ENCODE data around the gene F8.
"Not testable (repeated sequence)": the region's sequence is repeated elsewhere in the genome, so short reads cannot be mapped to it uniquely, and the experiment has no call there.

Gene F8

GRCh38 chrX:154908821-154909220 is 113.7 kb downstream of the F8 start:
- CTCF ChIA-PET = interaction anchor here (1.9 kb wide), 1 partner anchor 9 kb away, joined by 12 read pairs; no protein-coding TSS in a partner anchor
- Mint-ChIP-seq H3K27me3 (peaks cover 19% of the 10 kb centered on the region), H3K27ac (no peak overlapping the region), H3K36me3 (no peaks in the 10 kb centered on the region), H3K4me1 (no peaks in the 10 kb centered on the region), H3K9me3 (peaks cover 2% of the 10 kb centered on the region), H3K4me3 (no peak overlapping the region)
- no peak for DNase-seq

DNA sequence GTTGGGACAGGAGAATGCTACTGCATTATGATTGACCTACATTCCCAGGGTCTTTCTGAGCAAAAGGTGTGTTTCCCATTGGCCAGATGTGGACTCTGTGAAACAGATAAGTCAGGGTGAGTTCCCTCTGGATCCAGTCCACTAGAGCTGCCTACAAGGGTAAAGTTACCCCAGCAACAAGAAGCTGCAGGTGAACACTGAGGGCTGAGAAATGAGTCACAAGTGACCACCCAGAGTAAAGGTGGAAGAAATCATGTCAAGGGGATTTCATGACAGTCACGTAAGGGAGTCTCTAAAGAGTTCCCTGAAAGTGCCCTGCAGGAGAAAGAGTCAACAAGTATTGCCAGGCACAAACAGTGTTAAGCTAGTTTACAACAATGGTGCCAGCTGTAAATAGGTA is 120.1 kb downstream of the F8 start:
- Mint-ChIP-seq H3K36me3 (no peaks in the 10 kb centered on the region), H3K4me1 (no peaks in the 10 kb centered on the region), H3K27ac (no peak overlapping the region), H3K4me3 (no peak overlapping the region), H3K27me3 (peaks cover 23% of the 10 kb centered on the region), H3K9me3 (no peaks in the 10 kb centered on the region)
- DNase-seq = no peak
- CTCF ChIA-PET = no interaction called here

DNA sequence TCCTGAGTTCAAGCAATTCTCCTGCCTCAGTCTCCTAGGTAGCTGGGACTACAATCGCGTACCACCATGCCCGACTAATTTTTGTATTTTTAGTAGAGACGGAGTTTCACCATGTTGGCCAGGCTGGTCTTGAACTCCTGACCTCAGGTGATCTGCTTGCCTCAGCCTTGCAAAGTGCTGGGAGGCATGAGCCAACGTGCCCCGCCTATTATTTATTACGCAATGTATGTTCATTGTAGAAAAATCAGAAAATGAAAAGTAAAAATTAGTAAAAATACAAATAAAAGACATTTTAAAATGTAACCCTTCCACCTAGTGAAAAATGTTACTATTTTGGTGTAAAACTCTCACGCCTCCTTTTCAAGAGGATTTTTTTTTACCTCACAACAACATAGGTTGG is 122.2 kb downstream of the F8 start:
- no peaks in the 10 kb centered on the region for H3K4me1 Mint-ChIP-seq
- H3K9me3 Mint-ChIP-seq = no peaks in the 10 kb centered on the region
- CTCF ChIA-PET = interaction anchor here (0.7 to 1.2 kb wide), 2 partner anchors 17 to 90 kb away, joined by 3 read pairs; no protein-coding TSS in a partner anchor
- peaks cover 23% of the 10 kb centered on the region for H3K27me3 Mint-ChIP-seq
- no peaks in the 10 kb centered on the region for H3K36me3 Mint-ChIP-seq
- no peak overlapping the region for H3K4me3 Mint-ChIP-seq
- no peak for DNase-seq
- no peak overlapping the region for H3K27ac Mint-ChIP-seq

- peaks cover 6% of the 10 kb centered on the region for H3K4me1 Mint-ChIP-seq
- DNase-seq = no peak
- CTCF ChIA-PET = no interaction called here
- H3K27ac Mint-ChIP-seq = no peak overlapping the region
- no peaks in the 10 kb centered on the region for H3K27me3 Mint-ChIP-seq
- H3K9me3 Mint-ChIP-seq = no peaks in the 10 kb centered on the region
- no peak overlapping the region for H3K4me3 Mint-ChIP-seq
- peaks cover 4% of the 10 kb centered on the region for H3K36me3 Mint-ChIP-seq
Observed at GRCh38 chrX:154892296-154892695, 130.2 kb downstream of the F8 start.

DNA sequence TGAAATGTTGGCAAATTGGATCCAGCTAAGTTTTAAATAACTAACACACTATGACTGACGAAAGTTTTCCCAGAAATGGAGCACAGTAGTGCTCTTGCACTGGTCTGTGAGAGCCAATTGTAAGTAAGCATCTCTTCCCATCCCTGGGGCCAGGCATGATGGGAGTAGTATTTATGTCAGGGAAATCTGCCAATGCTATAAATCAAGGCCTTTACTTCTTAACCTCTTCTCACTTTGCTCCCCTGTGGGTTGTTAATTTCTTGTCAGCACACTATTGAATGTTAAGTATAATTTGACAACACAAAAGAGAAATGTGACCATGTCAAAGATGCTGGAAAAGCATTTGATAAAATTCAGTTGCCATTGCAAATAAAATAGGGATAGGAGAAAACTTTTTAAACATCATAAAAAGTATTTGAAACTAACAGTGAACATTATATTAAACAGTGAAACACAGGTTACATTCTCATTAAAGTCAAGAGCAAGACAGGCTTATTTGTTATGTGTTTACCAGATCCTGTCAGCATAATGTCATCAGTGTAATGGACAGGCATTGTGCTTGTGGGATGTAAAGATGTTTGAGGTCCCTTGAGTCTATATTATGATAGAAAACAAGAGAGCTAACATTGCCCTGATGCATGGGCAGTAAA is 131.4 kb downstream of the F8 start:
- no peaks in the 10 kb centered on the region for H3K27me3 Mint-ChIP-seq
- DNase-seq = no peak
- no peaks in the 10 kb centered on the region for H3K9me3 Mint-ChIP-seq
- H3K4me3 Mint-ChIP-seq = no peak overlapping the region
- CTCF ChIA-PET = no interaction called here
- H3K4me1 Mint-ChIP-seq = peaks cover 6% of the 10 kb centered on the region
- H3K36me3 Mint-ChIP-seq = peaks cover 4% of the 10 kb centered on the region
- no peak overlapping the region for H3K27ac Mint-ChIP-seq

GRCh38 chrX:154886789-154887221 is 135.7 kb downstream of the F8 start:
- H3K27me3 Mint-ChIP-seq, H3K9me3 Mint-ChIP-seq, CTCF ChIA-PET, H3K27ac Mint-ChIP-seq, H3K4me1 Mint-ChIP-seq, DNase-seq, H3K4me3 Mint-ChIP-seq, H3K36me3 Mint-ChIP-seq: not testable (repeated sequence)

- H3K27me3 Mint-ChIP-seq, H3K4me1 Mint-ChIP-seq, H3K36me3 Mint-ChIP-seq, H3K4me3 Mint-ChIP-seq, H3K27ac Mint-ChIP-seq, H3K9me3 Mint-ChIP-seq, CTCF ChIA-PET: not testable (repeated sequence)
- DNase-seq = peak; percentile 64
Observed at GRCh38 chrX:154886069-154886788, 136.3 kb downstream of the F8 start, which contains the start of gene F8A1. Gene F8A1 (plus strand): TSS chrX:154886355. CDS start chrX:154886375, 20 bp downstream.

DNA sequence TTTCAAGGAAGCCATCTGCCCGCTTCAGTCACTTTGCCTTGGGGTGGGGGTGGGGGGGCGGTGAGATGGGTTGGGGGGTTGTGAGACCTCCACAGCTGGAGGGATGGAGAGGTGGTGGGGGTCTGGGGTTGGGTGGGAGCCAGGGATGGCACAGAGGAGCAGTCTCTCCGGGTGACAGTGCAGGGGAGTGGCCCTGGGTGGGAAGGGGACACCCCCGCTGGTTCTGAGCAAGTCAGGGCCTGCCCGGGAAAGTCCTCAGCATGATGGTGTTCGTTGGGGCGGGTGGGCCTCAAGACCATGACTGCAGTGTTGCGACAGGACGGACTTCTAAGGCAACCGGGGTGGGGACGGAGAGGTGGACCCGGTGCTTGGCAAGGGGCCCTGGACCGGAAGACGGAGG is 137.0 kb downstream of the F8 start:
- CTCF ChIA-PET, H3K4me3 Mint-ChIP-seq, H3K27ac Mint-ChIP-seq, H3K36me3 Mint-ChIP-seq, DNase-seq, H3K4me1 Mint-ChIP-seq, H3K27me3 Mint-ChIP-seq, H3K9me3 Mint-ChIP-seq: not testable (repeated sequence)

DNA sequence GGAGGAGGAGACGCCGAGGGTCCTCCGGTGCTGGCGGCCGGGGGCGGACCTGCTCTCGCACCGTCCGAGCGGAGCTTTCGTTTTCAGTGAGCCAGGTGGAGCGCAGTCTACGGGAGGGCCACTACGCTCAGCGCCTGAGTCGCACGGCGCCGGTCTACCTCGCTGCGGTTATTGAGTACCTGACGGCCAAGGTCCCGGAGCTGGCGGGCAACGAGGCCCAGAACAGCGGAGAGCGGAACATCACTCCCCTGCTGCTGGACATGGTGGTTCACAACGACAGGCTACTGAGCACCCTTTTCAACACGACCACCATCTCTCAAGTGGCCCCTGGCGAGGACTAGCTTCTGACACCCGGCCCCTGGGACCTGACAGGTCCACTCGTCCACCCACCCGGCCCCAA is 137.5 kb downstream of the F8 start:
- H3K4me3 Mint-ChIP-seq, H3K36me3 Mint-ChIP-seq, DNase-seq, CTCF ChIA-PET, H3K27me3 Mint-ChIP-seq, H3K9me3 Mint-ChIP-seq, H3K4me1 Mint-ChIP-seq, H3K27ac Mint-ChIP-seq: not testable (repeated sequence)

DNA sequence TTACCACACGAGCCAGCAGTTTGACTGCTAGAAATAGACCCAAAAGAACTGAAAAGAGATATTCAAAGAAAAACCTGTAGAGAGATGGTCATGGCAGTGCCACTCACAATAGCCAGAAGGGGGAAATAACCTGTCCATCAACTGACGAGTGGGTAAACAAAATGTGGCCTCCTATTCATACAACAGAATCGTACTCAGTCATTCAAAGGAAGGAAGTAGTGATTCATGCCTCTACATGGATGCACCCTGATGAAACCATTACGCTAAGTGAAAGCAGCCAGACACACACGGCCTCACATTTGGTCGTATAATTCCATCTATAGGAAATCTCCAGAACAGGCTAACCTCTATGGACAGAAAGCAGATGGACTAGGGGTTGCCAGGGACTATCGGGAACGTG is 138.5 kb downstream of the F8 start:
- CTCF ChIA-PET, DNase-seq, H3K4me1 Mint-ChIP-seq, H3K27me3 Mint-ChIP-seq, H3K4me3 Mint-ChIP-seq, H3K9me3 Mint-ChIP-seq, H3K27ac Mint-ChIP-seq, H3K36me3 Mint-ChIP-seq: not testable (repeated sequence)

- CTCF ChIA-PET = no interaction called here
- DNase-seq = no peak
- Mint-ChIP-seq H3K27ac (no peak overlapping the region), H3K4me3 (no peak overlapping the region), H3K27me3 (peaks cover 4% of the 10 kb centered on the region), H3K4me1 (no peaks in the 10 kb centered on the region), H3K36me3 (no peaks in the 10 kb centered on the region), H3K9me3 (peaks cover 13% of the 10 kb centered on the region)
Observed at GRCh38 chrX:154873329-154873728, 149.2 kb downstream of the F8 start.

DNA sequence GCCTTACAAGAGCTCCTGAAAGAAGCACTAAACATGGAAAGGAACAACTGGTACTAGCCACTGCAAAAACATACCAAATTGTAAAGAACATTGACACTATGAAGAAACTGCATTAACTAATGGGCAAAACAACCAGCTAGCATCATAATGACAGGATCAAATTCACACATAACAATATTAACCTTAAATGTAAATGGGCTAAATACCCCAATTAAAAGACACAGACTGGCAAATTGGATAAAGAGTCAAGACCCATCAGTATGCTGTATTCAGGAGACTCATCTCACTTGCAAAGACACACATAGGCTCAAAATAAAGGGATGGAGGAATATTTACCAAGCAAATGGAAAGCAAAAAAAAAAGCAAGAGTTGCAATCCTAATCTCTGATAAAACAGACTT is 154.0 kb downstream of the F8 start:
- H3K27me3 Mint-ChIP-seq, H3K27ac Mint-ChIP-seq, H3K4me1 Mint-ChIP-seq, CTCF ChIA-PET, H3K36me3 Mint-ChIP-seq, DNase-seq, H3K4me3 Mint-ChIP-seq: not testable (repeated sequence)
- peaks cover 16% of the 10 kb centered on the region for H3K9me3 Mint-ChIP-seq

DNA sequence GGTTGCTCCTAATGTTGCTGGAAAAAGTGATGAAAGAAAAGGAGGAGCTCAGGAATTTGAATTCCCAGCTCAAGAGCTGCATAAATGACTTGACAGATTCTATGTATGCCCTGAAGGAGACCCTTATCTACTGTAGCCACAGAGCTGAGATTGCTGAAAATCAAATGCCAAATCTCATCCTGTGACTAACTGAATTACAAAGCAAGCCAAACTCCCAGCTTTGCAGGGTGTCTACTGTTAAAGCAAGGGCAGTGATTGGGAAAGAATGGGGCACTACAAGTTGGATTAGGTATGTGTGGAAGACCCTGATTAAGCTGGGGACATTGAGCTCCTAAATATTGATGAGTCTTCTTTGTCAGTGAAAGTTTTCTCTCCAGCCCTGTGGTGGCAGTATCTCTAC is 167.3 kb downstream of the F8 start:
- H3K4me1 Mint-ChIP-seq = no peaks in the 10 kb centered on the region
- CTCF ChIA-PET = no interaction called here
- H3K36me3 Mint-ChIP-seq = peaks cover 2% of the 10 kb centered on the region
- H3K4me3 Mint-ChIP-seq = no peak overlapping the region
- no peak overlapping the region for H3K27ac Mint-ChIP-seq
- no peaks in the 10 kb centered on the region for H3K27me3 Mint-ChIP-seq
- no peaks in the 10 kb centered on the region for H3K9me3 Mint-ChIP-seq
- DNase-seq = no peak

DNA sequence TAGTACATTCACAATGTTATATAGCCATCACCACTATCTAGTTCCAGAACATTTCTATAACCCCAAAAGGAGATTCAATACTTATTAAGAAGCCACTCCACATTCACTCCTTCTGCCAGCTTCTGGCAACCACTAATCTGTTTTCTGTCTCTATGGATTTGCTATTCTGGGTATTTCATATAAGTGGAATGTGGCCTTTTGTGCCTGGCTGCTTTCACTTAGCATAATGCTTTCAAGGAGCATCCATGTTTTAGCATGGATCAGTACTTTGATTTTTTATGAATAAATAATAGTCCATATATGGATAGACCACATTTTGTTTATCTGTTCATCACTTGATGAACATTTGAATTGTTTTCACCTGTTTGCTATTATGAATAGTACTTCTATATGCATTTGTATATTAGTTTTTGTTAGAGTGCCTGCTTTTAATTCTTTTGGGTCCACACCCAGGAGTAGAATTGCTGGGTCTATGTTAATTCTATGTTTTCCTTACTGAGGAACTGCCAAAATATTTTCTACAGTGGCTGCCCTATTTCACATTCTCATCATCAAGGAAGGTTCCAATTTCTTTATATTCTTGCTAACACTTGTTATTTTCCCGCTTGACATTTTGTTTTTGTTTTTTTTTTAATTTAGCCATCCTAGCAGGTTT is 171.4 kb downstream of the F8 start:
- no peaks in the 10 kb centered on the region for H3K9me3 Mint-ChIP-seq
- no peak overlapping the region for H3K27ac Mint-ChIP-seq
- H3K27me3 Mint-ChIP-seq = no peaks in the 10 kb centered on the region
- CTCF ChIA-PET = no interaction called here
- H3K4me1 Mint-ChIP-seq = no peaks in the 10 kb centered on the region
- H3K36me3 Mint-ChIP-seq = no peaks in the 10 kb centered on the region
- no peak overlapping the region for H3K4me3 Mint-ChIP-seq
- DNase-seq = no peak

DNA sequence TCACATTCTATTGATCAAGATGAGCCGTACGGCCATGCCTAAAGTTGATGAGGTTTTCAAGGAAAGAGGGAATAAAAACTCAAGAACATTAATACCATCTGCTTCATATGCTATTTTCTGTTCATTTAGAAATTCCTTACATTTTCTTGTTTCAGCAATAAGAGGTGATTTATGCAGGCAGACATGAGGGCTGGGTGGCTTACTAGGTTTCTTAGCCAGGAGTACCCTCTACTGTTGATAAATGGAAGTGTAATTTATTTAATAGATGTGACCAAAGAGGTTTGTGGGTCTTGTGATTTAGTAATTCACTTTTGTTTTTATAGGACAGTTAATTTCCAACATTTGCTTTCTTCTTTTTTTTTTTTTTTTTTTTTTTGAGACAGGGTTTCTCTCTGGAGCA is 181.7 kb downstream of the F8 start:
- Mint-ChIP-seq H3K27ac (no peak overlapping the region), H3K4me3 (no peak overlapping the region)
- no peak for DNase-seq

More for the DNA sequence above, 181.7 kb downstream of the F8 start:
- Mint-ChIP-seq H3K36me3 (no peaks in the 10 kb centered on the region), H3K4me1 (peaks cover 5% of the 10 kb centered on the region), H3K9me3 (no peaks in the 10 kb centered on the region), H3K27me3 (no peaks in the 10 kb centered on the region)
- CTCF ChIA-PET = interaction anchor here (2.0 kb wide), 1 partner anchor 91 kb away, joined by 9 read pairs; the partner anchor contains the start of gene GAB3
